Fibroblast of villous mesenchyme (primary cell): ENCODE results near the gene MARK3. TPM values are rescaled to one million over a fixed set of nuclear protein-coding genes. Genes with fewer than 3 reads are reported as not detected.
A peak's percentile ranks its signal among the peaks of the same experiment; 100 is the strongest.
"Not testable (repeated sequence)": the region's sequence is repeated elsewhere in the genome, so short reads cannot be mapped to it uniquely, and the experiment has no call there.

ENCODE experiments used
- DNase-seq: peaks from one replicate; pipeline ENCODE4 v3.0.0-alpha.2; 2010; ENCODE audit warnings: low read depth
- H3K4me3 ChIP-seq: 2 replicates; pipeline ENCODE4 v1.5.1; 2011; ENCODE audit warnings: low read depth, mild to moderate bottlenecking, low read length
- CTCF ChIP-seq: IDR thresholded peaks from 2 replicates; pipeline ENCODE4 v1.5.1; 2012; ENCODE audit warnings: low read depth, mild to moderate bottlenecking, low read length; ENCODE audit not compliant: insufficient read depth
- total RNA-seq: library from RNA; depleted of rRNA; stranded (reverse); fragments of >200 nt; gene quantifications from 2 replicates; pipeline ENCODE4 v1.2.3, GENCODE V29; 2012

The MARK3 gene
- total RNA-seq, 1 donor = 108 TPM

GRCh38 chr14:103353362-103353761 is 31.9 kb upstream of the MARK3 start:
- no peak overlapping the region for H3K4me3 ChIP-seq
- no peak for DNase-seq
- no peak for TF ChIP-seq CTCF

- no peak for DNase-seq
- no peak for TF ChIP-seq CTCF
- H3K4me3 ChIP-seq = no peak overlapping the region
Measured at GRCh38 chr14:103354141-103354540, 31.1 kb upstream of the MARK3 start.

- no peak overlapping the region for H3K4me3 ChIP-seq
- no peak for TF ChIP-seq CTCF
- peak; percentile 42 for DNase-seq
Measured at GRCh38 chr14:103356024-103356682, 29.1 kb upstream of the MARK3 start.

GRCh38 chr14:103357552-103357951 is 27.7 kb upstream of the MARK3 start:
- not testable (repeated sequence) for DNase-seq, H3K4me3 ChIP-seq

DNA sequence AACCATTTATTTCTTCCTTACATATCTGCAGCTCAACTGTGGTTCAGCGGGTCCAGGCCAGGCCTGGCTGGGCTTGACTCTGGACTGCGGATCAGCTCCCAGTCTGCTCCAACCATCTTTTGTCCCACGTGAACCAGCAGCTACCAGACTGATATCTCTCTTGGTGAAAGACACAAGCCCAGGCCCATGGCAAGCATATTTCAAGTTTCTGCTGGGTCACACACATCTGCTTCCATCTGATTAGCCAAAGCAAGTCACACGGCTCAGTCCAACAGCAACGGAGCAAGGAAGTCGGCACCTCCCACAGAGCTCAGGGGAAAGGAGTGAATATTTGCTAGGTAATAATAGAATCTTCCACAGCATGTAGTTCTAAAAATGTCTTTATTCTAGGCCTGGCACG is 24.7 kb upstream of the MARK3 start:
- no peak for DNase-seq
- no peak overlapping the region for H3K4me3 ChIP-seq
- no peak for TF ChIP-seq CTCF

GRCh38 chr14:103361867-103362266 is 23.3 kb upstream of the MARK3 start:
- TF ChIP-seq CTCF = no peak
- H3K4me3 ChIP-seq = no peak overlapping the region
- DNase-seq = peak; percentile 97

DNA sequence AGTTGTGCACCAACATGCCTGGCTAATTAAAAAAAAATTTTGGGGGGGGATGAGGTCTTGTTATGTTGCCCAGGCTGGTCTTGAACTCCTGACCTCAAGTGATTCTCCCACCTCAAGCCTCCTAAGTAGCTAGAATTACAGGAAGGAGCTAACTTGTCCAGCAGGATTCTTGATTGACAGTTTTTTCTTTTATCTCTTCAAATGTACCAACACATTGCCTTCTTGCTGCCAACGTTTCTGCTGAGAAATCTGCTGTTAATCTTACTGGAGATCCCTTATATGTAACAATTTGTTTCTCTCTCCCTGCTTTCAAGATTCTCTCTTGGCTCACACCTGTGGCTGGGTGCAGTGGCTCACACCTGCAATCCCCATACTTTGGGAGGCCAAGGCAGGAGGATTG is 22.4 kb upstream of the MARK3 start:
- DNase-seq = peak; percentile 30
- H3K4me3 ChIP-seq = no peak overlapping the region
- TF ChIP-seq CTCF = no peak
